HEK293 (cell line): ENCODE results near the gene IL25.

Source experiments
- ATF2 ChIP-seq: fragments of 450-650 bp; formaldehyde crosslinking; IDR thresholded peaks from 2 replicates; pipeline ENCODE4 v1.5.1; 2016; ENCODE audit warnings: missing biosample characterization, missing genetic modification characterization, low read depth
- YY1 ChIP-seq: fragments of 450-650 bp; formaldehyde crosslinking; IDR thresholded peaks from 2 replicates; pipeline ENCODE4 v1.5.1; 2018; ENCODE audit warnings: missing biosample characterization, missing genetic modification characterization
- ZNF830 ChIP-seq: fragments of 450-650 bp; IDR thresholded peaks from 2 replicates; pipeline ENCODE4 v1.5.0; 2018; ENCODE audit warnings: missing biosample characterization, missing genetic modification characterization, low read depth, mild to moderate bottlenecking, moderate library complexity
- TF ChIP-seq, protein P1 (sequence below): fragments of 450-650 bp; formaldehyde crosslinking; IDR thresholded peaks from 2 replicates; pipeline ENCODE4 v1.5.1; 2016; ENCODE audit warnings: missing biosample characterization, missing genetic modification characterization

DNA sequence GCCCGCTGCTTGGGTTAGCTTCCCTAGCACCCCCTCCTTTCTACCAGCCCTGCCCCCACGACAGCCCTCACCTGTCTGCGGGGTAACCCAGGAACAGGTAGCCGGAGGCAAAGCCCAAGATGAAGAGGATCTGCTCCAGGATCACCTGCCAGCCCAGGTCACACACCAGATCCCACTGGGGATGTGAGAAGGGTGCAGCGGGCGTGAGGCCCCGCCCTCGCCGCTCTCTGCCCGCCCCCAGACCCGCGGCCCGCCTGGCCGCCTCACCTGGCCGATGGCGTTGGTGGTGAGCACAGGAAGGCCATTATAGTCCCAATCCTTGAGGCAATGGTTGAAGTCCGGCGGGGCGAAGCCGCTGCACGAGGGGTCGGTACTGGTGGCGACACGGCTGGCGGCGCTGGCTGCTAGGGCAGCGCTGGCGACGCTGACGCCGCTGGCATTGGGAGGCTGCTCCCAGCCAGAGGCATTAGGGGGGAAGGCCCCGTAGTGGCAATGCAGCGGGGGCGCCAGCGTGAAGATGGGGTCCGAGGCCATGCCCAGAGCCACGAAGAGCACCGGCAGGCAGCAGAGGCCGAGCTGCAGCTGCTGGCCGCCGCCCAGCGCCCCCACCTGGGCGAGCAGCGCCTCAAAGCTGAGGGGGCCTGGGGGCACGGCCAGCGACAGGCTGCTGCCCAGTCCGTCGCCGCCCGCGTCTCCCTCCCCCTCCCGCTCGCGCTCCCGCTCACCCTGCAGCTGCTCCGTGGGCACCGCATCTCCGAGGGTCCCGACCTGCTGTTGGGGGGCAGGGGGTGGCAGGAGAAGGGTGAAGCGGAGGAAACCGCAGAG lies 20.7 kb upstream of the IL25 start:
- TF ChIP-seq, protein P1, sequence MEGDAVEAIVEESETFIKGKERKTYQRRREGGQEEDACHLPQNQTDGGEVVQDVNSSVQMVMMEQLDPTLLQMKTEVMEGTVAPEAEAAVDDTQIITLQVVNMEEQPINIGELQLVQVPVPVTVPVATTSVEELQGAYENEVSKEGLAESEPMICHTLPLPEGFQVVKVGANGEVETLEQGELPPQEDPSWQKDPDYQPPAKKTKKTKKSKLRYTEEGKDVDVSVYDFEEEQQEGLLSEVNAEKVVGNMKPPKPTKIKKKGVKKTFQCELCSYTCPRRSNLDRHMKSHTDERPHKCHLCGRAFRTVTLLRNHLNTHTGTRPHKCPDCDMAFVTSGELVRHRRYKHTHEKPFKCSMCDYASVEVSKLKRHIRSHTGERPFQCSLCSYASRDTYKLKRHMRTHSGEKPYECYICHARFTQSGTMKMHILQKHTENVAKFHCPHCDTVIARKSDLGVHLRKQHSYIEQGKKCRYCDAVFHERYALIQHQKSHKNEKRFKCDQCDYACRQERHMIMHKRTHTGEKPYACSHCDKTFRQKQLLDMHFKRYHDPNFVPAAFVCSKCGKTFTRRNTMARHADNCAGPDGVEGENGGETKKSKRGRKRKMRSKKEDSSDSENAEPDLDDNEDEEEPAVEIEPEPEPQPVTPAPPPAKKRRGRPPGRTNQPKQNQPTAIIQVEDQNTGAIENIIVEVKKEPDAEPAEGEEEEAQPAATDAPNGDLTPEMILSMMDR (tag by site-specific recombination) = no peak
- TF ChIP-seq ZNF830 (tag by site-specific recombination) (no peak), ATF2 (tag by site-specific recombination) (no peak), YY1 (tag by site-specific recombination) (no peak)
